ENCODE results near the gene PSMB10. TPM values are rescaled to one million over a fixed set of nuclear protein-coding genes. Genes with fewer than 3 reads are reported as not detected.

The PSMB10 gene
- total RNA-seq, 4 donors from 2014 or later, result 26.5 to 33.8 (median 32.6) TPM

DNA sequence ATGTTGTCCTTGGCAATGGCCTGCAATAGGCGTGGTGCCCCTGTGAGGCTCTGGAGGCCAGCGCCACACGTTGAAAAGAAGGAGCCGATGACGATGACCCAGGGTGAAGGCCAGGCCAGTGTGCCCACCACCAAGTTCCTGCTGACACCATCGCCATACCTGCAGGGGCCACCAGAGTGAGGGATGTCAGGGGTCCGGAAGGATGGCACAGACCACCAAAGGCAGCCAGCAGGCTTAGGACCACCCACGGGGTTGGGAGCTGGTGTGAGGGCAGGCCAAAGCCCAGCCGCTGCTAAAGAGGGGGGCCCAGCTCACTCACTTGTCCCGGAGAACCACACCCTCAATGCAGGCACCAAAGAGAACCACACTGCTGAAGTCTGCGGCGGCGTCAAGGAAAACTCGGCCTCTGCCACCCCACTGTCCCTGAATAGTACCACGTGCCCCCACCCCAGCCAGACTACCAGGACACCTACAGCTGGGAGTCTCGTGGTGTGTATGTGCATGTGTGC lies 13.7 kb upstream of the PSMB10 start:
- ATAC-seq, result no peak

GRCh38 chr16:67949645-67950044 lies 13.0 kb upstream of the PSMB10 start:
- no peak for ATAC-seq
- peaks cover 0 to 100% of the 10 kb centered on the region in 2 donors for H3K36me3 ChIP-seq
- WGBS, 2 donors (ENCODE audit: low coverage in 1 of 2), result 70% methylated on average over 2 of the region's 11 CpGs; no CpG with 5 or more reads in 1 of the 2 donors
- TF ChIP-seq EP300 (IDR thresholded peaks at IDR 0.05) (no peak), POLR2AphosphoS5 (IDR thresholded peaks at IDR 0.05) (no peak), POLR2A (IDR thresholded peaks at IDR 0.05) (no peak)
- TF ChIP-seq, protein P1, sequence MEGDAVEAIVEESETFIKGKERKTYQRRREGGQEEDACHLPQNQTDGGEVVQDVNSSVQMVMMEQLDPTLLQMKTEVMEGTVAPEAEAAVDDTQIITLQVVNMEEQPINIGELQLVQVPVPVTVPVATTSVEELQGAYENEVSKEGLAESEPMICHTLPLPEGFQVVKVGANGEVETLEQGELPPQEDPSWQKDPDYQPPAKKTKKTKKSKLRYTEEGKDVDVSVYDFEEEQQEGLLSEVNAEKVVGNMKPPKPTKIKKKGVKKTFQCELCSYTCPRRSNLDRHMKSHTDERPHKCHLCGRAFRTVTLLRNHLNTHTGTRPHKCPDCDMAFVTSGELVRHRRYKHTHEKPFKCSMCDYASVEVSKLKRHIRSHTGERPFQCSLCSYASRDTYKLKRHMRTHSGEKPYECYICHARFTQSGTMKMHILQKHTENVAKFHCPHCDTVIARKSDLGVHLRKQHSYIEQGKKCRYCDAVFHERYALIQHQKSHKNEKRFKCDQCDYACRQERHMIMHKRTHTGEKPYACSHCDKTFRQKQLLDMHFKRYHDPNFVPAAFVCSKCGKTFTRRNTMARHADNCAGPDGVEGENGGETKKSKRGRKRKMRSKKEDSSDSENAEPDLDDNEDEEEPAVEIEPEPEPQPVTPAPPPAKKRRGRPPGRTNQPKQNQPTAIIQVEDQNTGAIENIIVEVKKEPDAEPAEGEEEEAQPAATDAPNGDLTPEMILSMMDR (IDR thresholded peaks at IDR 0.05), result no peak
- no peak overlapping the region for H3K4me3 ChIP-seq
- no peaks in the 10 kb centered on the region for H3K9me3 ChIP-seq
- H3K27me3 ChIP-seq, result no peaks in the 10 kb centered on the region
- peaks cover 0 to 53% (median 17%) of the 10 kb centered on the region in 3 donors for H3K4me1 ChIP-seq
- peak overlapping the region in 1 of 4 donors; percentile 13 for H3K27ac ChIP-seq

More for the DNA sequence above, 13.7 kb upstream of the PSMB10 start:
- TF ChIP-seq, protein P1 (IDR thresholded peaks at IDR 0.05), result no peak
- no peak for TF ChIP-seq POLR2AphosphoS5 (IDR thresholded peaks at IDR 0.05)
- no peak for TF ChIP-seq POLR2A (IDR thresholded peaks at IDR 0.05)
- TF ChIP-seq EP300 (IDR thresholded peaks at IDR 0.05), result no peak
- 69 to 82% methylated on average over 2 to 3 of the region's 16 CpGs for WGBS, 2 donors (ENCODE audit: low coverage in 1 of 2)
- peaks cover 0 to 100% of the 10 kb centered on the region in 2 donors for H3K36me3 ChIP-seq
- no peaks in the 10 kb centered on the region for H3K9me3 ChIP-seq
- H3K27me3 ChIP-seq, result no peaks in the 10 kb centered on the region
- no peak overlapping the region for H3K4me3 ChIP-seq
- H3K27ac ChIP-seq, result peak overlapping the region in 2 of 4 donors; percentile 38 to 64
- peaks cover 0 to 51% (median 11%) of the 10 kb centered on the region in 3 donors for H3K4me1 ChIP-seq

DNA sequence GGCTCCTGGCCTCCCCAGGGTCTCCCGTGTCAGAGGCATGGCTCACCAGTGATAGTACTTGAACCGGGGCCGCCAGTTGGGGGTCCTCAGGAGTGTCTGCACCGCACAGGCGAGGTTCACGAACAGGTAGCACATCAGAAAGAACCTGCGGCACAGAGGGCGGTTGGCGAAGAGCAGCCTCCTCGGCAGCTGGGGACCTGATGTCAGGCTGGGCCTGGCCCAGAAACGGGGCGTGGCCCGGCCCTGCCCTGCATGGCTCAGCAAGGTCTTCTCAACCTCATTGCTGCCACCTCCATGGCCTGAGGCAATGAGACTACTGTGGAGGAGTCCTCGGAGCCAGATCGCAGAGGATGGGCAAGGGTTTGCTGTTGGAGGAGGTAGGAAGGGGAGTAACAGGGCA lies 11.4 kb upstream of the PSMB10 start:
- TF ChIP-seq EP300 (IDR thresholded peaks at IDR 0.05) (no peak), POLR2A (IDR thresholded peaks at IDR 0.05) (no peak), POLR2AphosphoS5 (IDR thresholded peaks at IDR 0.05) (no peak)
- TF ChIP-seq, protein P1 (IDR thresholded peaks at IDR 0.05), result no peak
- no peak for ATAC-seq
- no peaks in the 10 kb centered on the region for H3K9me3 ChIP-seq
- H3K27ac ChIP-seq, result peak overlapping the region in 2 of 4 donors; percentile 79 to 84
- H3K27me3 ChIP-seq, result no peaks in the 10 kb centered on the region
- H3K36me3 ChIP-seq, result peaks cover 0 to 95% of the 10 kb centered on the region in 2 donors
- H3K4me3 ChIP-seq, result no peak overlapping the region
- WGBS, 2 donors (ENCODE audit: low coverage in 1 of 2), result 85% methylated on average over 4 of the region's 15 CpGs; no CpG with 5 or more reads in 1 of the 2 donors
- peaks cover 0 to 61% (median 31%) of the 10 kb centered on the region in 3 donors for H3K4me1 ChIP-seq

DNA sequence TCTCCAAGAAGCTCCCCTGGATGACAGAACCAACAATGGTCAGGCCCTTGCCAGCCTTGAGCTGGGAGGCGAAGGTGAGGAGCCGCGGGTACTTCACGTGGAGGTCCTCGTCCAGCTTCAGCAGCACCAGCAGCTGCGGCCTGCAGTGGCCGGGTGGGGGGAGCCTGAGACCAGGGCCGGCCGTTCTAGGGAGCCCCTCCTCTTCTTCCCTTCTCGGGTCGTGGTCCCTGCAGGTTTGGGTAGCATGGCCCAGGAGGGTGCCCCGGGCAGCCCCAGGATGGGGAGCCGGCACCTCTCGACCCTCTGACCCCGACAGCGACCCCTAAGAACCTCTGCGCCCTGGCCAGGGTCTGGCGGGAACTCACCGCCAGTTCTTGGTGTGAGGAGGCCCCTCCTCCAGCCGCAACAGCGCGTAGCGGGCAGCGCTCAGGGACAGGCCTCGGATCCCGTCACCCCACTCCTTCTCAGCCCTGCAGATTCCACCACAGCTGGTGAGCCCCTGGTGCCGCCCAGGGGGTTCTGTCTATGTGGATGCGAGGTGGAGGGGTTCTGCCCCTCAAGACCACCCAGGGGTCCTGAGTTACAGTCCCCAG lies 10.4 kb upstream of the PSMB10 start:
- no peaks in the 10 kb centered on the region for H3K27me3 ChIP-seq
- no peak for ATAC-seq
- WGBS, 2 donors (ENCODE audit: low coverage in 1 of 2), result 65% methylated on average over 4 of the region's 28 CpGs; no CpG with 5 or more reads in 1 of the 2 donors
- peaks cover 0 to 61% (median 29%) of the 10 kb centered on the region in 3 donors for H3K4me1 ChIP-seq
- H3K36me3 ChIP-seq, result peaks cover 0 to 95% of the 10 kb centered on the region in 2 donors
- no peak for TF ChIP-seq EP300 (IDR thresholded peaks at IDR 0.05)
- no peak for TF ChIP-seq POLR2AphosphoS5 (IDR thresholded peaks at IDR 0.05)
- TF ChIP-seq, protein P1 (IDR thresholded peaks at IDR 0.05), result no peak
- no peak for TF ChIP-seq POLR2A (IDR thresholded peaks at IDR 0.05)
- no peak overlapping the region for H3K4me3 ChIP-seq
- H3K27ac ChIP-seq, result peak overlapping the region in 3 of 4 donors; percentile 43 to 84 (median 79)
- H3K9me3 ChIP-seq, result no peaks in the 10 kb centered on the region
